NT2/D1 (cell line): ENCODE measurements around the gene ACSL5.

Experiments used
- SUZ12 ChIP-seq: IDR thresholded peaks from 2 replicates; pipeline ENCODE4 v1.6.1; 2011; ENCODE audit not compliant: insufficient read length, insufficient read depth; ENCODE audit errors: extremely low read depth
- YY1 ChIP-seq: IDR thresholded peaks from 2 replicates; pipeline ENCODE4 v1.6.1; 2011; ENCODE audit not compliant: insufficient read length, insufficient read depth
- ZNF274 ChIP-seq: IDR thresholded peaks from 2 replicates; pipeline ENCODE4 v1.6.1; 2011; ENCODE audit warnings: mild to moderate bottlenecking, low read depth, low read length

DNA sequence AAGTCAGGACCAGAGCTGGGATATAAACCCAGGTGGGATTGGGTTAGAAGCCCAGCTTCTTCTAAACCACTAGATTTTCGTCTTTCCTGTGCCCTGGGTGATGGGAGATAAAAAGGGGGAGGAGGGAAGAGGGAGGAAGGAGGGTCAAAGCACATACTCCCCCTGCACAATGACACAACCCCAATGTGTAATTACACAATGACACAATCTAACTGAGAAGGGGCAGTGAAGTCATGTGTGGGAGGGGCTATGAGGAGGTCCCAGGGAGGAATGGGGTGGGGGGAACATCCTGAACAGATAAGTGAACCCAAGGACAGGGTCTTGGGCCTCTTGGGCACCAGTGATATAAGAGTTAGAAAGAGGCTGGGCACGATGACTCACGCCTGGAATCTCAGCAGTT is 46.2 kb upstream of the ACSL5 start:
- no peak for TF ChIP-seq YY1
- no peak for TF ChIP-seq ZNF274
- TF ChIP-seq SUZ12 = no peak
